ENCODE measurements around the gene MRPL33.

Gene MRPL33

DNA sequence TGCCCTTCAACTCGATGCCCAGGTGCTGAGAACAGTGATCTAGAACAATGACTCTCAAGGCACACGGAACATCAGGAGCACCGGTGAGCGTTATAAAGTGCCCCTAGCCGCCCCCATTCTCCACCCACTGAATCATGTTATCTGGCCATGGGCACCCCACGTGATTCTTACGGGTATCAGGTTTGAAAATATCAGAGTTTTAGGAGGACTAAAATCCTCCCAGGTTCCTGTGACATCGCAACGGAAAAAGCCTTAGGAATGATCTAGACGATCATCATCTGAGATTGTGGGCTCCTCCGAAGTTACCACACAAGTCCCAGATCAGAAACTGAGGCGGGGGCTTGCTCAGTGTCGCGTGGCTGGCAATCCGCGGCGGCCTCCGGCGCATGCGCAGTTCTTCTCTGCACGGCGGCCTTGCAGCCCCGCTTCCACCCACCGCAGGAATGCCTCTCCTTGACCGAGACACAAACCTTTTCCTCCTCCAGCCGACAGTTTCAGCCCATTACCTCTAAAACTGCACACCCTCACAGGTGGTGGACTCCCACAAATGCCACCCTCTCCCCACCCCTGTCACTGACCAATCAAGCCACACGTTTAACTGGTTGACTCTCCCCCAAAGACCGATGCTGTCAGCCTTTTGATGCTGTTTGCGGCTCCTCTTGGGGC, 5.8 kb upstream of the MRPL33 start:
- peak overlapping the region; percentile 55 for H3K4me3 ChIP-seq
- no peak overlapping the region for H3K27ac ChIP-seq
- TF ChIP-seq, protein P1, sequence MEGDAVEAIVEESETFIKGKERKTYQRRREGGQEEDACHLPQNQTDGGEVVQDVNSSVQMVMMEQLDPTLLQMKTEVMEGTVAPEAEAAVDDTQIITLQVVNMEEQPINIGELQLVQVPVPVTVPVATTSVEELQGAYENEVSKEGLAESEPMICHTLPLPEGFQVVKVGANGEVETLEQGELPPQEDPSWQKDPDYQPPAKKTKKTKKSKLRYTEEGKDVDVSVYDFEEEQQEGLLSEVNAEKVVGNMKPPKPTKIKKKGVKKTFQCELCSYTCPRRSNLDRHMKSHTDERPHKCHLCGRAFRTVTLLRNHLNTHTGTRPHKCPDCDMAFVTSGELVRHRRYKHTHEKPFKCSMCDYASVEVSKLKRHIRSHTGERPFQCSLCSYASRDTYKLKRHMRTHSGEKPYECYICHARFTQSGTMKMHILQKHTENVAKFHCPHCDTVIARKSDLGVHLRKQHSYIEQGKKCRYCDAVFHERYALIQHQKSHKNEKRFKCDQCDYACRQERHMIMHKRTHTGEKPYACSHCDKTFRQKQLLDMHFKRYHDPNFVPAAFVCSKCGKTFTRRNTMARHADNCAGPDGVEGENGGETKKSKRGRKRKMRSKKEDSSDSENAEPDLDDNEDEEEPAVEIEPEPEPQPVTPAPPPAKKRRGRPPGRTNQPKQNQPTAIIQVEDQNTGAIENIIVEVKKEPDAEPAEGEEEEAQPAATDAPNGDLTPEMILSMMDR (IDR thresholded peaks at IDR 0.05), result no peak
- DNase-seq (ENCODE audit: low spot score), result no peak

DNA sequence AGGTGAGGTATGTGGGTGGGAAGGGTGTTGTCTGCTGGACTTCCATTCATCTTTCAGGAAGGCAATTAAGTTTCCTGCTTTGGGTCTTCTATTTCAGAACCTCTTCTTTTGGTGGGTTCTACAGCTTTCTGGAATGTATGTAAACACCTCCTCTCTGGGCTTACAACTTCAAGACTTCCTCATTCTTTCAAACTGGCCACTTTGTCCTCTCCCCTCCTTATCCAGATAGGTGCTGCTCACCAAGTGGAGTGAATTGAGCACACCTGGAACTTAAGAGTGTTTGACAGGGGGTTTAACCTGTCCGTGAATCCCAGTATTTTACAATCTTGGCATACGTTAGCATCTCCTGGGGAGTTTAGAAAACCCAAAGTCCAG, 5.2 kb upstream of the MRPL33 start:
- DNase-seq (ENCODE audit: low spot score), result no peak
- H3K4me3 ChIP-seq, result peak overlapping the region; percentile 55

DNA sequence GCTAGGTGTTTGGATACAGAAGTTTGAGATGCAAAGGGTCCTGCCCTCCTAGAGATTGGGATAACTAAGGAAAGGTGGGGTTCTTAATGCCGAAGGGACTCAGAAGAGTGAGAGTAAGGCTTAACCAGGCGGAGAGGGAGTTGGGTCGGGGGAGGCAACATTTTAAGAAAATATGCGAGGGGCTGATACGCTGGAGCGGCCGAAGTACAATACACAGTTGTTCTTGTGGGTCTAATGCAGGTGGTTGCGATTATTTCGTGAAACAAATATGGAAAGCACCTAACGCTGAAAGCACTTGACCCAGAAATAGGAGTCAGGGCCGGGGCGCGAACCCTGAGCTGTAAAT, 344 bp upstream of the MRPL33 start:
- DNase-seq (ENCODE audit: low spot score), result no peak
- peak overlapping the region; percentile 91 to 92 for H3K27ac ChIP-seq

More for the DNA sequence above, 5.2 kb upstream of the MRPL33 start:
- TF ChIP-seq, protein P1 (IDR thresholded peaks at IDR 0.05), result no peak
- H3K27ac ChIP-seq, result no peak overlapping the region

DNA sequence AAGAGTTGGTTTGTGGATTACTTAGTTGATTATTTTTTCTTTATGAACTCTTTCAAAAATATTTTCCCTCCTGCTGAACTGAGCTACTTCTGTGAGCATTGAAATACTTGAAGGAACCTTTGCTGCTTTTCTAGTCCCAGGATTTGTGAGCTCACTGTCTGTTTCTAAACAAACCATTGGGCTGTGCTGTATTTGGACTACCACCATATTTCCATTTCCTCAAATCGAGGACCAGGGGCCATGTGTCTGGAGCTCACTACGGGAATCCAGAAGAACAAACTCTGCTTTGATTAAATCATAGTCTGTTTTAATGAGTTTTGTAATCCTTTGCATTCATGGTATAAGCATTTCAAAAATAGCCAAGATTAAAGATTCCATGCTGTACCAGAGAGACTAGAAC, 1.3 kb downstream of the MRPL33 start:
- Histone ChIP-seq H3K4me3 (peak overlapping the region; percentile 81), H3K27ac (peak overlapping the region; percentile 91 to 92)
- TF ChIP-seq, protein P1 (IDR thresholded peaks at IDR 0.05), result no peak
- no peak for DNase-seq (ENCODE audit: low spot score)

More for the DNA sequence above, 344 bp upstream of the MRPL33 start:
- TF ChIP-seq, protein P1 (IDR thresholded peaks at IDR 0.05), result no peak
- H3K4me3 ChIP-seq, result peak overlapping the region; percentile 81

DNA sequence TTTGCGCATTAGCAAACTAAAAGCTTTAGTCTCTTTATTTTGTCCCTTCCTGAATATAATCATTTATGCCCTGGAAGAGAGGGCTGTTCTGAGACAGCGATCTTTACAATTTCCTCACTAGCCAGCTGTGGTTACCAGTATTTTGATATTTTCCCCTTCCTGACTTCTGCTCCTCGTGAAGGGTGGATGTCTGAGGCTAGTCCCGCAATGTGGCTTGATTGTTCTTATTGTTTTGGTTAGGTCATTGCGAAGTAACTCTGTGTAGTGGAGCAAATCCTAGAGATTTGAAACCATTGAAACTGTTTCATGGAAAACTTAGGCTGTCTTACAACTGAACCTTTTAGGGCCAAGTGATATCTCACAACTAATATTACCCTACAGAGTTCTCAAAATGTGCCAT, 2.4 kb downstream of the MRPL33 start:
- no peak overlapping the region for H3K27ac ChIP-seq
- DNase-seq (ENCODE audit: low spot score), result no peak
- H3K4me3 ChIP-seq, result peak overlapping the region; percentile 81
- TF ChIP-seq, protein P1 (IDR thresholded peaks at IDR 0.05), result no peak

DNA sequence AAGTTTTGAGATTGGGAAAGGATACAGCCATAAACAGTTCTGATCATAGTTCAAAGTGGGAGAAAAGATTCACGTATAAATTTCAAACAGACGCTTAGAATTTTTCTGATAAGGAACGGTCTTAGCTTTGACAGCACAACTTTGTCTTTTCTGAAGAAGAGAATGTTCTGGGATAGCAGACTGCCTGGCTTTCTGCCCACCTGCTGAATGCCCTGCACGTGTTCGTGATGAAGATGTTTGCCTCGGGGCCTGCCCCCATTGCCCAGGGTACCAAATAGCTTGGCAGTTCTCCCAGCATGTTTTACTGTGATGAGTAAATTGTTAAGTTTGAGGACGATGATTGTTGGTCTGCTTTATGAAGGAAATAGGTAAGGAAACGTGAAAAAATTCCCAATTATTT, 4.6 kb downstream of the MRPL33 start:
- TF ChIP-seq, protein P1 (IDR thresholded peaks at IDR 0.05), result no peak
- H3K27ac ChIP-seq, result peak overlapping the region; percentile 16 to 55
- DNase-seq (ENCODE audit: low spot score), result no peak

DNA sequence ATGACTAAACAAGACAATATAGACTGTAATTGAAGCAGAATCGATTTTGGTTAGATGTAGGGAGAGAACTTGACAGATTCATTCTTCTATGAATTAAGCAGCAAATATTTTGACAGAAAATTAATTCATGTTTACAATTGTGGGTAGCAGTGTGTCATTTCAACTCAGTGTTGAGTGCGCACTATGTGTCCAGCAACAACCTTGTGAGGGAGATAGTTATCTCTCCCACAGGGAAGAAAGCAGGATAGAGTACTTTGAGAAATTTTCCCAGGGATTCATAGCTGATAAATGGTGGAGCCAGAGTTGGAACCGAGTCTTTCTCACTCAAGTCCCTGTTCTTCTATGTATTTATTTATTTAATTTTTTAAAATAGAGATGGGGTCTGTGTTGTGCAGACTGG, 5.2 kb downstream of the MRPL33 start:
- TF ChIP-seq, protein P1 (IDR thresholded peaks at IDR 0.05), result no peak
- no peak for DNase-seq (ENCODE audit: low spot score)
- H3K4me3 ChIP-seq, result no peak overlapping the region
- peak overlapping the region; percentile 9 to 55 for H3K27ac ChIP-seq

More for the DNA sequence above, 4.6 kb downstream of the MRPL33 start:
- H3K4me3 ChIP-seq, result no peak overlapping the region
